HepG2 (cell line): ENCODE data around the gene MYOCOS. TPM values are rescaled to one million over a fixed set of nuclear protein-coding genes. Genes with fewer than 3 reads are reported as not detected.

Experiments used
- ATAC-seq: fragments of 200-7000 bp; cut with Tn5 transposase; 3 replicates; pipeline ENCODE4 v1.9.1; 2020; ENCODE audit warnings: mild to moderate bottlenecking, moderate library complexity
- BruUV-seq: library from RNA; stranded (reverse); fragments of 400-500 nt; replicated peaks from 2 replicates; lab custom pipeline; 2021; lab: Mats Ljungman, UMichigan
- CTCF ChIA-PET: fragments of 300-600 bp; formaldehyde crosslinking; extraction: SDS; loops from one replicate; lab custom pipeline; 2021; ENCODE audit warnings: low total read pairs, inconsistent platforms, low intra/inter-chr PET ratio; lab: Yijun Ruan, JAX
- POLR2A ChIA-PET: fragments of 350-600 bp; sonication (Branson Sonifier 250); formaldehyde crosslinking; loops from one replicate; lab custom pipeline; 2020; ENCODE audit warnings: antibody characterized with exemption, inconsistent platforms; lab: Yijun Ruan, JAX
- DNase-seq: peaks from one replicate; pipeline ENCODE4 v3.0.0-alpha.2; 2015; ENCODE audit warnings: low spot score
- FAIRE-seq: peaks from 3 replicates; lab custom pipeline; 2011; peaks lifted over from hg19 to GRCh38; lab: Jason Lieb, UNC
- H2AFZ ChIP-seq: one replicate; pipeline ENCODE4 v1.6.1; 2011; ENCODE audit warnings: low read length, inconsistent platforms
- H3K27ac ChIP-seq: fragments of 300-600 bp; 3 replicates; pipeline ENCODE4 v1.8.0; 2011; ENCODE audit warnings: mixed run types, mild to moderate bottlenecking, mixed read lengths, low read length, inconsistent platforms; ENCODE audit not compliant: insufficient read depth; ENCODE audit errors: extremely low read length
- H3K27me3 ChIP-seq, 2 experiments: fragments of 200-600 bp in 1 of 2; 2 replicates in 1 of 2; 3 replicates in 1 of 2; pipeline versions ENCODE4 v1.6.0 to v1.8.0; 2011; ENCODE audit warnings: low read length in 2 of 2, mild to moderate bottlenecking in 2 of 2, moderate library complexity in 2 of 2, inconsistent platforms in 1 of 2; ENCODE audit not compliant: insufficient read depth in 2 of 2, control insufficient read depth in 1 of 2
- H3K36me3 ChIP-seq, 2 experiments: fragments of 200-600 bp in 1 of 2; replicated peaks in 1 of 2; 2 replicates in 1 of 2; 3 replicates in 1 of 2; pipeline versions ENCODE4 v1.5.1 to v1.8.0; 2011; ENCODE audit warnings: low read length in 2 of 2, inconsistent platforms in 1 of 2; ENCODE audit not compliant: insufficient read depth in 2 of 2, control insufficient read depth in 1 of 2
- H3K4me1 ChIP-seq: 2 replicates; pipeline ENCODE4 v1.5.1; 2012; ENCODE audit warnings: low read length, inconsistent platforms; ENCODE audit not compliant: insufficient read depth
- H3K4me2 ChIP-seq: 2 replicates; pipeline ENCODE4 v1.6.0; 2011; ENCODE audit warnings: low read depth, low read length, inconsistent platforms
- H3K4me3 ChIP-seq, 3 experiments: fragments of 200-600 bp in 1 of 3; sonication (generic), shearing (Covaris generic) in 1 of 3; replicated peaks in 1 of 3; 2 replicates each; pipeline ENCODE4 v1.5.1; 2011 to 2016; ENCODE audit warnings: low read length in 3 of 3, inconsistent platforms in 2 of 3, low read depth in 2 of 3, mild to moderate bottlenecking in 2 of 3, control low read depth in 1 of 3, mixed read lengths in 1 of 3; ENCODE audit not compliant: insufficient read depth in 1 of 3
- H3K79me2 ChIP-seq: one replicate; pipeline ENCODE4 v1.6.1; 2011; ENCODE audit warnings: low read length, inconsistent platforms; ENCODE audit not compliant: insufficient read depth
- H3K9ac ChIP-seq: 2 replicates; pipeline ENCODE4 v1.6.0; 2011; ENCODE audit warnings: mild to moderate bottlenecking, low read depth, low read length, inconsistent platforms; ENCODE audit not compliant: insufficient read depth
- H3K9me3 ChIP-seq: 2 replicates; pipeline ENCODE4 v1.5.1; 2012; ENCODE audit warnings: mild to moderate bottlenecking, low read length
- H4K20me1 ChIP-seq: 2 replicates; pipeline ENCODE4 v1.6.0; 2011; ENCODE audit warnings: inconsistent platforms, mild to moderate bottlenecking, low read length, moderate library complexity; ENCODE audit not compliant: insufficient read depth
- BORCS8-MEF2B ChIP-seq: sonication (generic); formaldehyde crosslinking; IDR thresholded peaks from 2 replicates; pipeline ENCODE4 v1.8.0; 2022; ENCODE audit warnings: mild to moderate bottlenecking, missing genetic modification reagents
- CREM ChIP-seq, 2 experiments: sonication (generic) in 1 of 2; formaldehyde crosslinking in 1 of 2; IDR thresholded peaks; 2 replicates each; pipeline versions ENCODE4 v1.4.0 to v1.6.1; 2016 to 2020; ENCODE audit warnings: antibody characterized with exemption in 1 of 2, mild to moderate bottlenecking in 1 of 2, missing genetic modification reagents in 1 of 2
- KDM1A ChIP-seq: IDR thresholded peaks from 2 replicates; pipeline ENCODE4 v1.6.1; 2016; ENCODE audit warnings: missing compliant biosample characterization
- MAFK ChIP-seq, 2 experiments: IDR thresholded peaks in 1 of 2; conservative IDR thresholded peaks in 1 of 2; 2 replicates each; pipeline ENCODE4 v1.6.1; 2011; ENCODE audit warnings: improper control_type of control experiment in 2 of 2, low read length in 2 of 2
- REL ChIP-seq: sonication (generic); formaldehyde crosslinking; conservative IDR thresholded peaks from 2 replicates; pipeline ENCODE4 v1.8.0; 2022; ENCODE audit warnings: mild to moderate bottlenecking, missing genetic modification reagents, moderate library complexity
- WIZ ChIP-seq: sonication (generic); formaldehyde crosslinking; IDR thresholded peaks from 2 replicates; pipeline ENCODE4 v1.5.1; 2020; ENCODE audit warnings: mild to moderate bottlenecking, missing genetic modification reagents
- XRCC5 ChIP-seq: fragments of 200-400 bp; formaldehyde crosslinking; optimal IDR thresholded peaks from 2 replicates; pipeline ENCODE3; 2017; ENCODE audit warnings: mild to moderate bottlenecking, low read length
- ZNF383 ChIP-seq: sonication (generic); formaldehyde crosslinking; IDR thresholded peaks from 2 replicates; pipeline ENCODE4 v1.4.0; 2020; ENCODE audit warnings: missing genetic modification reagents, mild to moderate bottlenecking, borderline replicate concordance
- ZNF501 ChIP-seq: sonication (generic); formaldehyde crosslinking; IDR thresholded peaks from 2 replicates; pipeline ENCODE4 v1.5.1; 2020; ENCODE audit warnings: mild to moderate bottlenecking, moderate library complexity, missing genetic modification reagents
- ZNF550 ChIP-seq: sonication (generic); formaldehyde crosslinking; IDR thresholded peaks from 2 replicates; pipeline ENCODE4 v1.4.0; 2020; ENCODE audit warnings: mild to moderate bottlenecking, missing genetic modification reagents, borderline replicate concordance
- ZNF724P ChIP-seq: sonication (generic); formaldehyde crosslinking; IDR thresholded peaks from 2 replicates; pipeline ENCODE4 v1.8.0; 2022; ENCODE audit warnings: missing genetic modification reagents, borderline replicate concordance
- WGBS: methylation state at CpG from one replicate; pipeline ENCODE4 v1.1.6; 2017; ENCODE audit warnings: low lambda C conversion rate; 5-methylcytosine and 5-hydroxymethylcytosine counted together
- in situ Hi-C: cut with HindIII; loops from 2 replicates; pipeline ENCODE4 v1.10.0; 2017; ENCODE audit warnings: low pct_unique_long_range_greater_than_20kb; ENCODE audit not compliant: extremely low pct_ligation_motif_present
- intact Hi-C: fragments of 100-400 bp; cut with micrococcal nuclease; formaldehyde crosslinking; loops from one replicate; pipeline ENCODE4 v1.10.0; 2022; ENCODE audit not compliant: unreplicated experiment
- polyA plus RNA-seq, 8 experiments: library from polyadenylated mRNA; depleted of rRNA in 3 of 8; stranded (reverse) in 7 of 8; unstranded in 1 of 8; fragments of >200 nt; fragmentation: Illumina TruSeq in 4 of 8; extraction: Trizol in 4 of 8; gene quantifications; 2 replicates each; pipeline versions ENCODE4 v1.2.1 to v1.2.3, GENCODE V29; 2011 to 2016; ENCODE audit warnings: low read depth in 4 of 8, missing spikeins in 1 of 8, mixed read lengths in 1 of 8; ENCODE audit not compliant: insufficient read depth in 1 of 8
- total RNA-seq, 5 experiments: library from RNA; depleted of rRNA; stranded (reverse); fragments of >200 nt; fragmentation: Illumina TruSeq; extraction: Trizol; gene quantifications; 2 replicates each; pipeline ENCODE4 v1.2.3, GENCODE V29; 2016; ENCODE audit warnings: low read depth in 1 of 5
- TF ChIP-seq, protein P1 (sequence below): sonication (generic); formaldehyde crosslinking; IDR thresholded peaks from 2 replicates; pipeline ENCODE4 v1.5.0; 2020; ENCODE audit warnings: mild to moderate bottlenecking, missing genetic modification reagents
- TF ChIP-seq, protein P2 (sequence below): IDR thresholded peaks from 2 replicates; pipeline ENCODE4 v1.6.1; 2016; ENCODE audit warnings: missing compliant biosample characterization, missing genetic modification reagents, borderline replicate concordance
- TF ChIP-seq, protein P3 (sequence below): sonication (generic); formaldehyde crosslinking; conservative IDR thresholded peaks from 2 replicates; pipeline ENCODE4 v1.4.0; 2020; ENCODE audit warnings: missing genetic modification reagents
- TF ChIP-seq, protein P4 (sequence below): sonication (generic); formaldehyde crosslinking; IDR thresholded peaks from 2 replicates; pipeline ENCODE4 v1.4.0; 2020; ENCODE audit warnings: missing genetic modification reagents
- TF ChIP-seq, protein P5 (sequence below): sonication (generic); formaldehyde crosslinking; IDR thresholded peaks from 2 replicates; pipeline ENCODE4 v1.8.0; 2022; ENCODE audit warnings: mild to moderate bottlenecking, missing genetic modification reagents, moderate library complexity

MYOCOS gene
- total and polyA plus RNA-seq, 2 of the 13 experiments (the other 11 are each of a cell fraction or from before 2014, with no cell fraction given), result not detected

DNA sequence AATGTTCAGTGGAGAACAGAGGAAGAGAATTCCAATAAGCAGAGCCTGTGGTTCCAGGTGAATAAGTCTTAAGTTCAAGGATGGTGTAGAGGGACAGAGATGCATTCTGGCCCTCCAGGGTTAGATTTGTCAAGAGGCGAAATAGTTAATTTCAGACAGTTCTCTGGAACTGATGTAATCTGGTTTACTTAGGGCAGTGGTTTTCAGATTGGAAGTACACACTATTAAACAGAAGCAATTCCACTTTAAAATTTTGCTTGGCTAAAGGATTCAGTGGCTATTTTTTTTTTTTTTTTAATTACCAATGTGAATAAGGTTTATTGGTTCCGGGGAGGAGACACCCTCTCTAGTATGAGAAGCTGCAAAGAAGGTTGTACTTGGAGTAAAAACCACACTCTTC lies 25.3 kb upstream of the MYOCOS start:
- ATAC-seq, result no peak
- Histone ChIP-seq H3K27me3 (no peaks in the 10 kb centered on the region), H3K9ac (no peak overlapping the region), H3K4me3 (no peak overlapping the region), H3K36me3 (peaks cover 2 to 9% of the 10 kb centered on the region in 2 experiments; a peak in 2 of 5 replicates), H3K9me3 (no peaks in the 10 kb centered on the region), H2AFZ (no peak overlapping the region), H3K27ac (no peak overlapping the region), H3K4me1 (no peaks in the 10 kb centered on the region), H4K20me1 (no peaks in the 10 kb centered on the region), H3K79me2 (no peaks in the 10 kb centered on the region), H3K4me2 (no peak overlapping the region)
- CTCF ChIA-PET, result no interaction called here
- TF ChIP-seq REL (CRISPR knock-in tag), result no peak
- no peak for TF ChIP-seq CREM (IDR thresholded peaks at IDR 0.05)
- no peak for TF ChIP-seq CREM (CRISPR knock-in tag; IDR thresholded peaks at IDR 0.05)
- TF ChIP-seq, protein P1, sequence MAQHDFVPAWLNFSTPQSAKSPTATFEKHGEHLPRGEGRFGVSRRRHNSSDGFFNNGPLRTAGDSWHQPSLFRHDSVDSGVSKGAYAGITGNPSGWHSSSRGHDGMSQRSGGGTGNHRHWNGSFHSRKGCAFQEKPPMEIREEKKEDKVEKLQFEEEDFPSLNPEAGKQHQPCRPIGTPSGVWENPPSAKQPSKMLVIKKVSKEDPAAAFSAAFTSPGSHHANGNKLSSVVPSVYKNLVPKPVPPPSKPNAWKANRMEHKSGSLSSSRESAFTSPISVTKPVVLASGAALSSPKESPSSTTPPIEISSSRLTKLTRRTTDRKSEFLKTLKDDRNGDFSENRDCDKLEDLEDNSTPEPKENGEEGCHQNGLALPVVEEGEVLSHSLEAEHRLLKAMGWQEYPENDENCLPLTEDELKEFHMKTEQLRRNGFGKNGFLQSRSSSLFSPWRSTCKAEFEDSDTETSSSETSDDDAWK (CRISPR knock-in tag), result no peak
- no peak for TF ChIP-seq ZNF550 (CRISPR knock-in tag)
- TF ChIP-seq, protein P2, sequence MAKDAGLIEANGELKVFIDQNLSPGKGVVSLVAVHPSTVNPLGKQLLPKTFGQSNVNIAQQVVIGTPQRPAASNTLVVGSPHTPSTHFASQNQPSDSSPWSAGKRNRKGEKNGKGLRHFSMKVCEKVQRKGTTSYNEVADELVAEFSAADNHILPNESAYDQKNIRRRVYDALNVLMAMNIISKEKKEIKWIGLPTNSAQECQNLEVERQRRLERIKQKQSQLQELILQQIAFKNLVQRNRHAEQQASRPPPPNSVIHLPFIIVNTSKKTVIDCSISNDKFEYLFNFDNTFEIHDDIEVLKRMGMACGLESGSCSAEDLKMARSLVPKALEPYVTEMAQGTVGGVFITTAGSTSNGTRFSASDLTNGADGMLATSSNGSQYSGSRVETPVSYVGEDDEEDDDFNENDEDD (CRISPR knock-in tag), result no peak
- TF ChIP-seq, protein P3, sequence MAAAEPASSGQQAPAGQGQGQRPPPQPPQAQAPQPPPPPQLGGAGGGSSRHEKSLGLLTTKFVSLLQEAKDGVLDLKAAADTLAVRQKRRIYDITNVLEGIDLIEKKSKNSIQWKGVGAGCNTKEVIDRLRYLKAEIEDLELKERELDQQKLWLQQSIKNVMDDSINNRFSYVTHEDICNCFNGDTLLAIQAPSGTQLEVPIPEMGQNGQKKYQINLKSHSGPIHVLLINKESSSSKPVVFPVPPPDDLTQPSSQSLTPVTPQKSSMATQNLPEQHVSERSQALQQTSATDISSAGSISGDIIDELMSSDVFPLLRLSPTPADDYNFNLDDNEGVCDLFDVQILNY (CRISPR knock-in tag), result no peak
- TF ChIP-seq, protein P4, sequence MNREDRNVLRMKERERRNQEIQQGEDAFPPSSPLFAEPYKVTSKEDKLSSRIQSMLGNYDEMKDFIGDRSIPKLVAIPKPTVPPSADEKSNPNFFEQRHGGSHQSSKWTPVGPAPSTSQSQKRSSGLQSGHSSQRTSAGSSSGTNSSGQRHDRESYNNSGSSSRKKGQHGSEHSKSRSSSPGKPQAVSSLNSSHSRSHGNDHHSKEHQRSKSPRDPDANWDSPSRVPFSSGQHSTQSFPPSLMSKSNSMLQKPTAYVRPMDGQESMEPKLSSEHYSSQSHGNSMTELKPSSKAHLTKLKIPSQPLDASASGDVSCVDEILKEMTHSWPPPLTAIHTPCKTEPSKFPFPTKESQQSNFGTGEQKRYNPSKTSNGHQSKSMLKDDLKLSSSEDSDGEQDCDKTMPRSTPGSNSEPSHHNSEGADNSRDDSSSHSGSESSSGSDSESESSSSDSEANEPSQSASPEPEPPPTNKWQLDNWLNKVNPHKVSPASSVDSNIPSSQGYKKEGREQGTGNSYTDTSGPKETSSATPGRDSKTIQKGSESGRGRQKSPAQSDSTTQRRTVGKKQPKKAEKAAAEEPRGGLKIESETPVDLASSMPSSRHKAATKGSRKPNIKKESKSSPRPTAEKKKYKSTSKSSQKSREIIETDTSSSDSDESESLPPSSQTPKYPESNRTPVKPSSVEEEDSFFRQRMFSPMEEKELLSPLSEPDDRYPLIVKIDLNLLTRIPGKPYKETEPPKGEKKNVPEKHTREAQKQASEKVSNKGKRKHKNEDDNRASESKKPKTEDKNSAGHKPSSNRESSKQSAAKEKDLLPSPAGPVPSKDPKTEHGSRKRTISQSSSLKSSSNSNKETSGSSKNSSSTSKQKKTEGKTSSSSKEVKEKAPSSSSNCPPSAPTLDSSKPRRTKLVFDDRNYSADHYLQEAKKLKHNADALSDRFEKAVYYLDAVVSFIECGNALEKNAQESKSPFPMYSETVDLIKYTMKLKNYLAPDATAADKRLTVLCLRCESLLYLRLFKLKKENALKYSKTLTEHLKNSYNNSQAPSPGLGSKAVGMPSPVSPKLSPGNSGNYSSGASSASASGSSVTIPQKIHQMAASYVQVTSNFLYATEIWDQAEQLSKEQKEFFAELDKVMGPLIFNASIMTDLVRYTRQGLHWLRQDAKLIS (CRISPR knock-in tag), result no peak
- TF ChIP-seq ZNF383 (CRISPR knock-in tag), result no peak
- TF ChIP-seq MAFK (conservative IDR thresholded peaks at IDR 0.05 in 1 of 2, IDR thresholded peaks at IDR 0.05 in 1 of 2; ENCODE audit: low read length in 2 of 2), result no peak
- TF ChIP-seq KDM1A, result no peak
- TF ChIP-seq, protein P5, sequence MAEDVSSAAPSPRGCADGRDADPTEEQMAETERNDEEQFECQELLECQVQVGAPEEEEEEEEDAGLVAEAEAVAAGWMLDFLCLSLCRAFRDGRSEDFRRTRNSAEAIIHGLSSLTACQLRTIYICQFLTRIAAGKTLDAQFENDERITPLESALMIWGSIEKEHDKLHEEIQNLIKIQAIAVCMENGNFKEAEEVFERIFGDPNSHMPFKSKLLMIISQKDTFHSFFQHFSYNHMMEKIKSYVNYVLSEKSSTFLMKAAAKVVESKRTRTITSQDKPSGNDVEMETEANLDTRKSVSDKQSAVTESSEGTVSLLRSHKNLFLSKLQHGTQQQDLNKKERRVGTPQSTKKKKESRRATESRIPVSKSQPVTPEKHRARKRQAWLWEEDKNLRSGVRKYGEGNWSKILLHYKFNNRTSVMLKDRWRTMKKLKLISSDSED (CRISPR knock-in tag), result no peak
- no peak for TF ChIP-seq XRCC5
- TF ChIP-seq ZNF724P (CRISPR knock-in tag), result no peak
- no peak for TF ChIP-seq BORCS8-MEF2B
- TF ChIP-seq ZNF501 (CRISPR knock-in tag), result no peak
- TF ChIP-seq WIZ (CRISPR knock-in tag), result no peak
- intact Hi-C loops, result no loop called here
- WGBS, result 100% methylated on average over 2 of the region's 2 CpGs
- FAIRE-seq, result no peak
- POLR2A ChIA-PET, result no interaction called here
- no TSS peak for BruUV-seq
- no peak for DNase-seq
- in situ Hi-C loops, result no loop called here
